AG09309 (cell line): ENCODE results near the gene DNAH14.
"Not testable (repeated sequence)": the region's sequence is repeated elsewhere in the genome, so short reads cannot be mapped to it uniquely, and the experiment has no call there.

Source experiments
- DNase-seq: peaks from one replicate; pipeline ENCODE4 v3.0.0-alpha.2; 2010; ENCODE audit warnings: low read depth
- H3K4me3 ChIP-seq: 2 replicates; pipeline ENCODE4 v1.5.1; 2011; ENCODE audit warnings: mild to moderate bottlenecking, low read depth, low read length, moderate library complexity; ENCODE audit not compliant: control insufficient read depth
- TF ChIP-seq, protein P1 (sequence below): IDR thresholded peaks from 2 replicates; pipeline ENCODE4 v1.5.1; 2011; ENCODE audit warnings: mild to moderate bottlenecking, low read depth, low read length, inconsistent platforms; ENCODE audit not compliant: insufficient read depth, control insufficient read depth; ENCODE audit errors: missing control alignments

The DNAH14 gene

GRCh38 chr1:224938652-224939051 lies 9.2 kb downstream of the DNAH14 start:
- TF ChIP-seq, protein P1, sequence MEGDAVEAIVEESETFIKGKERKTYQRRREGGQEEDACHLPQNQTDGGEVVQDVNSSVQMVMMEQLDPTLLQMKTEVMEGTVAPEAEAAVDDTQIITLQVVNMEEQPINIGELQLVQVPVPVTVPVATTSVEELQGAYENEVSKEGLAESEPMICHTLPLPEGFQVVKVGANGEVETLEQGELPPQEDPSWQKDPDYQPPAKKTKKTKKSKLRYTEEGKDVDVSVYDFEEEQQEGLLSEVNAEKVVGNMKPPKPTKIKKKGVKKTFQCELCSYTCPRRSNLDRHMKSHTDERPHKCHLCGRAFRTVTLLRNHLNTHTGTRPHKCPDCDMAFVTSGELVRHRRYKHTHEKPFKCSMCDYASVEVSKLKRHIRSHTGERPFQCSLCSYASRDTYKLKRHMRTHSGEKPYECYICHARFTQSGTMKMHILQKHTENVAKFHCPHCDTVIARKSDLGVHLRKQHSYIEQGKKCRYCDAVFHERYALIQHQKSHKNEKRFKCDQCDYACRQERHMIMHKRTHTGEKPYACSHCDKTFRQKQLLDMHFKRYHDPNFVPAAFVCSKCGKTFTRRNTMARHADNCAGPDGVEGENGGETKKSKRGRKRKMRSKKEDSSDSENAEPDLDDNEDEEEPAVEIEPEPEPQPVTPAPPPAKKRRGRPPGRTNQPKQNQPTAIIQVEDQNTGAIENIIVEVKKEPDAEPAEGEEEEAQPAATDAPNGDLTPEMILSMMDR = no peak

DNA sequence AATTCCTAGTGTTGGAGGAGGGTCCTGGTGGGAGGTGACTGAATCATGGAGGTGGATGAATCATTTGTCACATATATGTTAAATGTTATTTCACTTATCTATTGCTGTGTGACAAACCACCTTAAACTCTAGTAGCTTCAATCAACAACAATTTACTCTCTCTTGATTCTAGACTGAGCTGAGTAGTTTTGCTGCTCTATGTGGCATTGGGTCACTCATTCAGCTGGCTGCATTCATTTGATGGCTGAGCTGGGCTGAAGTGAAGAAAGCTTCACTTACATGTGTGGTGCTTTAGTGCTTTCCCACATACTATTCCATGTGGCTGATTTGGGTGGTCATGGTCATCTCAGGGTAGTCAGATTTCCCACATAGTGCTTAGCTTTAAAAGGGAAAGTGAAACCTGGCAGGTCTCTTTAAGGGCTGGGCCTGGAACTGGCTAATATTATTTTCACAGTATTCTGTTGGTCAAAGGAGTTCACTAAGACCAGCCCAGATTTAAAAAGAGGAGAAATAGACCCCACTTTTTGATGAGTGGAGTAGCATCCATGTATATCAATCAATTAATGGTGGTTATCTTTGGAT lies 10.5 kb downstream of the DNAH14 start:
- no peak for DNase-seq
- no peak overlapping the region for H3K4me3 ChIP-seq
- TF ChIP-seq, protein P1 = no peak

More at GRCh38 chr1:224938652-224939051, 9.2 kb downstream of the DNAH14 start:
- no peak for DNase-seq
- H3K4me3 ChIP-seq = no peak overlapping the region

DNA sequence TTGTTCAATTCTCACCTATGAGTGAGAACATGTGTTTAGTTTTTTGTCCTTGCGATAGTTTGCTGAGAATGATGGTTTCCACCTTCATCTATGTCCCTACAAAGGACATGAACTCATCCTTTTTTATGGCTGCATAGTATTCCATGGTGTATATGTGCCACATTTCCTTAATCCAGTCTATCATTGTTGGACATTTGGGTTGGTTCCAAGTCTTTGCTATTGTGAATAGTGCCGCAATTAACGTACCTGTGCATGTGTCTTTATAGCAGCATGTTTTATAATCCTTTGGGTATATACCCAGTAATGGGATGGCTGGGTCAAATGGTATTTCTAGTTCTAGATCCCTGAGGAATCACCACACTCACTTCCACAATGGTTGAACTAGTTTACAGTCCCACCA lies 11.3 kb downstream of the DNAH14 start:
- not testable (repeated sequence) for DNase-seq, H3K4me3 ChIP-seq

DNA sequence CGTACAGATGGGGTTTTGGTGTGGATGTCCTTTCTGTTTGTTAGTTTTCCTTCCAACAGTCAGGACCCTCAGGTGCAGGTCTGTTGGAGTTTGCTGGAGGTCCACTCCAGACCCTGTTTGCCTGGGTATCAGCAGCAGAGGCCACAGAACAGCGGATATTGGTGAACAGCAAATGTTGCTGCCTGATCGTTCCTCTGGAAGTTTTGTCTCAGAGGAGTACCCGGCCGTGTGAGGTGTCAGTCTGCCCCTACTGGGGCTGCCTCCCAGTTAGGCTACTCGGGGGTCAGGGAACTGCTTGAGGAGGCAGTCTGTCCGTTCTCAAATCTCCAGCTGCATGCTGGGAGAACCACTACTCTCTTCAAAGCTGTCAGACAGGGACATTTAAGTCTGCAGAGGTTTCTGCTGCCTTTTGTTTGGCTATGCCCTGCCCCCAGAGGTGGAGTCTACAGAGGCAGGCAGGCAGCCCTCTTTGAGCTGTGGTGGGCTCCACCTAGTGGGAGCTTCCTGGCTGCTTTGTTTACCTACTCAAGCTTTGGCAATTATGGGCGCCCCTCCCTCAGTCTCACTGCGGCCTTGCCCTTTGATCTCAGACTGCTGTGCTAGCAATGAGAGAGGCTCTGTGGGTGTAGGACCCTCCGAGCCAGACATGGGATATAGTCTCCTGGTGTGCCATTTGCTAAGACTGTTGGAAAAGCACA lies 16.3 kb downstream of the DNAH14 start:
- not testable (repeated sequence) for H3K4me3 ChIP-seq, DNase-seq

DNA sequence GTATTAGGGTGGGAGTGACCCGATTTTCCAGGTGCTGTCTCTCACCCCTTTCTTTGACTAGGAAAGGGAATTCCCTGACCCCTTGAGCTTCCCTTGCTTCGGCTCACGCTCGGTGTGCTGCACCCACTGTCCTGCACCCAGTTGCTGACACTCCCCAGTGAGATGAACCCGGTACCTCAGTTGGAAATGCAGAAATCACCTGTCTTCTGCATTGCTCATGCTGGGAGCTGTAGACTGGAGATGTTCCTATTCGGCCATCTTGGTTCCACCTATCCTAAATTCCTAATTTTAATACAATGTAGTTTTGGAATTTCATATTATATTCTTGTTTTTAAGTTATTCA lies 16.8 kb downstream of the DNAH14 start:
- not testable (repeated sequence) for DNase-seq, H3K4me3 ChIP-seq

- DNase-seq = no peak
- TF ChIP-seq, protein P1 = no peak
- H3K4me3 ChIP-seq = no peak overlapping the region
Observed at GRCh38 chr1:224957696-224958095, 28.2 kb downstream of the DNAH14 start.

DNA sequence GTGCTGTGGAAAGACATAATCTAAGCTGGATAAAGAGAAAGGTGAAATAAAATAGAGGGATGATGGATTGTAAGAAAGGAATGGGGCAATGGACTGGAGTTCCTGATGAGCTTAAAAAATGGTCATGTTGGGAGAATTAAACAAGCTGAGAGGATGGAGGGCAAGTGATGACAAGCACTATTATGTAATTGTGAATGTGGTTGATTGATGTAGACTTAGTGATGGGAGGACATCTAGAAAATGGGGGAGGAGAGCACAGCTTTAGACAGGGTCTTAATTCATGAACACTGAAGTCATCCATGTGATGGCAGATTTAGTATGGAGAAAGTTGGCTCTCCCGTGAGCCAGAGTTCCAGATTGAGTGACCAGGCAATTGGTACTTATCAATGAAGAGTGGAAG lies 29.0 kb downstream of the DNAH14 start:
- TF ChIP-seq, protein P1 = no peak
- DNase-seq = no peak
- no peak overlapping the region for H3K4me3 ChIP-seq

GRCh38 chr1:224959115-224959514 lies 29.6 kb downstream of the DNAH14 start:
- TF ChIP-seq, protein P1 = no peak
- no peak overlapping the region for H3K4me3 ChIP-seq
- DNase-seq = no peak
